ENCODE data around the gene LRRTM4.

- no peak for TF ChIP-seq CTCF (IDR thresholded peaks at IDR 0.05; ENCODE audit: poor library complexity, severe bottlenecking)
- no peak for TF ChIP-seq POLR2AphosphoS5 (IDR thresholded peaks at IDR 0.05)
- TF ChIP-seq EP300 (conservative IDR thresholded peaks at IDR 0.05; ENCODE audit: poor library complexity, severe bottlenecking), result no peak
Observed at GRCh38 chr2:77520641-77521547, 1.3 kb downstream of the LRRTM4 start.
